Measurements from ENCODE around the gene CNGB1.
"Not testable (repeated sequence)": the region's sequence is repeated elsewhere in the genome, so short reads cannot be mapped to it uniquely, and the experiment has no call there.

The CNGB1 gene

GRCh38 chr16:57846931-57847330, 124.0 kb downstream of the CNGB1 start:
- DNase-seq, result not testable (repeated sequence)

- DNase-seq, result no peak
Observed at GRCh38 chr16:57846078-57846697, 124.7 kb downstream of the CNGB1 start.

- DNase-seq, result no peak
Observed at GRCh38 chr16:57845115-57845514, 125.8 kb downstream of the CNGB1 start.

- DNase-seq, result no peak
Observed at GRCh38 chr16:57844416-57845030, 126.4 kb downstream of the CNGB1 start.

GRCh38 chr16:57843400-57843799, 127.5 kb downstream of the CNGB1 start:
- DNase-seq, result no peak

GRCh38 chr16:57842601-57843000, 128.3 kb downstream of the CNGB1 start:
- DNase-seq, result no peak

- no peak for DNase-seq
Observed at GRCh38 chr16:57840833-57841232, 130.1 kb downstream of the CNGB1 start.

- no peak for DNase-seq
Observed at GRCh38 chr16:57838161-57838560, 132.8 kb downstream of the CNGB1 start.

- DNase-seq, result no peak
Observed at GRCh38 chr16:57837305-57838125, 133.4 kb downstream of the CNGB1 start.

- DNase-seq, result not testable (repeated sequence)
Observed at GRCh38 chr16:57835439-57835838, 135.5 kb downstream of the CNGB1 start.

- no peak for DNase-seq
Observed at GRCh38 chr16:57834936-57835335, 136.0 kb downstream of the CNGB1 start.

Data from DMS153 (cell line).